ENCODE results near the gene MYG1.
A peak's percentile ranks its signal among the peaks of the same experiment; 100 is the strongest.

MYG1 gene

GRCh38 chr12:53299454-53300180, at the start of gene MYG1 (continued):
- no peak for TF ChIP-seq ZBTB49 (tag by site-specific recombination; IDR thresholded peaks at IDR 0.05; ENCODE audit: low read depth)
- peak; percentile 81 for TF ChIP-seq ZBTB26 (tag by site-specific recombination; optimal IDR thresholded peaks at IDR 0.05)
- no peak for TF ChIP-seq SCRT1 (tag by site-specific recombination; IDR thresholded peaks at IDR 0.05; ENCODE audit: borderline replicate concordance)
- TF ChIP-seq ZNF621 (tag by site-specific recombination; IDR thresholded peaks at IDR 0.05): no peak
- TF ChIP-seq ZNF549 (tag by site-specific recombination; IDR thresholded peaks at IDR 0.05): no peak
- TF ChIP-seq ZNF514 (tag by site-specific recombination; IDR thresholded peaks at IDR 0.05): no peak
- no peak for TF ChIP-seq ZNF768 (tag by site-specific recombination; IDR thresholded peaks at IDR 0.05)
- TF ChIP-seq ZNF580 (tag by site-specific recombination; IDR thresholded peaks at IDR 0.05): no peak; the same call in 1 of the 2 replicates
- 0 out of 2 replicates have a peak, but pooled peaks have one; percentile 10 for TF ChIP-seq ZNF423 (tag by site-specific recombination; IDR thresholded peaks at IDR 0.05)
- peak; percentile 73 for TF ChIP-seq ZNF341 (tag by site-specific recombination; IDR thresholded peaks at IDR 0.05; ENCODE audit: low read depth)
- TF ChIP-seq ZNF184 (tag by site-specific recombination; IDR thresholded peaks at IDR 0.05): no peak
- TF ChIP-seq BCL6B (tag by site-specific recombination; IDR thresholded peaks at IDR 0.05): no peak
- TF ChIP-seq ZNF324 (tag by site-specific recombination; IDR thresholded peaks at IDR 0.05): peak; percentile 72
- no peak for TF ChIP-seq PRDM4 (tag by site-specific recombination; IDR thresholded peaks at IDR 0.05)
- no peak for TF ChIP-seq ZNF404 (tag by site-specific recombination; IDR thresholded peaks at IDR 0.05)
- TF ChIP-seq SALL2 (tag by site-specific recombination; IDR thresholded peaks at IDR 0.05; ENCODE audit: borderline replicate concordance): no peak
- no peak for TF ChIP-seq ZNF394 (tag by site-specific recombination; IDR thresholded peaks at IDR 0.05; ENCODE audit: borderline replicate concordance)
- peak; percentile 60; the same call in 1 of the 2 replicates for TF ChIP-seq ZSCAN30 (tag by site-specific recombination; IDR thresholded peaks at IDR 0.05)
- TF ChIP-seq ZNF776 (tag by site-specific recombination; IDR thresholded peaks at IDR 0.05; ENCODE audit: borderline replicate concordance): no peak
- no peak for TF ChIP-seq ZNF529 (tag by site-specific recombination; IDR thresholded peaks at IDR 0.05; ENCODE audit: insufficient replicate concordance)
- TF ChIP-seq YY2 (tag by site-specific recombination; IDR thresholded peaks at IDR 0.05): peak; percentile 92
- peak; percentile 52; the same call in 1 of the 2 replicates for TF ChIP-seq IKZF3 (tag by site-specific recombination; IDR thresholded peaks at IDR 0.05)
- TF ChIP-seq ZNF416 (tag by site-specific recombination; IDR thresholded peaks at IDR 0.05): no peak
- TF ChIP-seq ZNF792 (tag by site-specific recombination; IDR thresholded peaks at IDR 0.05): 0 out of 2 replicates have a peak, but pooled peaks have one; percentile 81
- no peak for TF ChIP-seq ZNF426 (tag by site-specific recombination; IDR thresholded peaks at IDR 0.05)
- no peak for TF ChIP-seq ZSCAN5A (tag by site-specific recombination; IDR thresholded peaks at IDR 0.05)
- 0 out of 2 replicates have a peak, but pooled peaks have one; percentile 23 for TF ChIP-seq REPIN1 (tag by site-specific recombination; IDR thresholded peaks at IDR 0.05; ENCODE audit: low read depth)
- TF ChIP-seq ZNF830 (tag by site-specific recombination; IDR thresholded peaks at IDR 0.05; ENCODE audit: low read depth): no peak
- no peak for TF ChIP-seq ZNF16 (tag by site-specific recombination; IDR thresholded peaks at IDR 0.05; ENCODE audit: low read depth)
- no peak for TF ChIP-seq TRIM28 (IDR thresholded peaks at IDR 0.05; ENCODE audit: borderline replicate concordance, low read length)

Measured in HEK293 (cell line).